Neural progenitor cell (in vitro differentiated cells): ENCODE measurements around the gene CHCHD1. TPM values are rescaled to one million over a fixed set of nuclear protein-coding genes. Genes with fewer than 3 reads are reported as not detected.
A peak's percentile ranks its signal among the peaks of the same experiment; 100 is the strongest.

Experiments
- DNase-seq: peaks from one replicate; pipeline ENCODE4 v3.0.0-alpha.2; 2016; ENCODE audit warnings: low spot score
- H2AFZ ChIP-seq: fragments of 200-600 bp; sonication (generic); replicated peaks from 2 replicates; pipeline ENCODE4 v1.6.1; 2016; ENCODE audit warnings: antibody characterized with exemption
- H3F3A ChIP-seq: fragments of 200-600 bp; sonication (generic); 2 replicates; pipeline ENCODE4 v1.6.1; 2016; ENCODE audit warnings: antibody characterized with exemption, low read depth
- H3K27ac ChIP-seq: fragments of 200-600 bp; sonication (generic); 2 replicates; pipeline ENCODE4 v1.5.1; 2016; ENCODE audit warnings: mild to moderate bottlenecking
- H3K27me3 ChIP-seq: fragments of 200-600 bp; sonication (generic); 2 replicates; pipeline ENCODE4 v1.6.1; 2016; ENCODE audit warnings: mild to moderate bottlenecking, moderate library complexity
- H3K36me3 ChIP-seq: fragments of 200-600 bp; sonication (generic); 2 replicates; pipeline ENCODE4 v1.5.1; 2016
- H3K4me1 ChIP-seq: fragments of 200-600 bp; sonication (generic); 2 replicates; pipeline ENCODE4 v1.6.1; 2016; ENCODE audit warnings: mixed run types
- H3K4me2 ChIP-seq: fragments of 200-600 bp; sonication (generic); 2 replicates; pipeline ENCODE4 v1.6.1; 2016
- H3K4me3 ChIP-seq: fragments of 200-600 bp; sonication (generic); 2 replicates; pipeline ENCODE4 v1.5.1; 2016
- H3K79me2 ChIP-seq: fragments of 200-600 bp; sonication (generic); 2 replicates; pipeline ENCODE4 v1.6.1; 2016; ENCODE audit warnings: low read depth
- H3K9ac ChIP-seq: fragments of 200-600 bp; sonication (generic); 2 replicates; pipeline ENCODE4 v1.6.1; 2016
- H3K9me3 ChIP-seq: fragments of 200-600 bp; sonication (generic); 2 replicates; pipeline ENCODE4 v1.5.1; 2016; ENCODE audit warnings: low read depth
- H4K20me1 ChIP-seq: fragments of 200-600 bp; sonication (generic); 2 replicates; pipeline ENCODE4 v1.6.1; 2016; ENCODE audit warnings: low read depth
- H3K27ac Mint-ChIP-seq: 3 replicates; pipeline ENCODE4 v1.8.0; 2021; ENCODE audit warnings: mixed read lengths
- H3K27me3 Mint-ChIP-seq: 2 replicates; pipeline ENCODE4 v1.8.0; 2022; ENCODE audit warnings: low read depth, mild to moderate bottlenecking, inconsistent platforms, moderate library complexity, mixed read lengths; ENCODE audit not compliant: insufficient read depth
- H3K36me3 Mint-ChIP-seq: 3 replicates; pipeline ENCODE4 v1.8.0; 2021; ENCODE audit warnings: mixed read lengths
- H3K4me1 Mint-ChIP-seq: 3 replicates; pipeline ENCODE4 v1.8.0; 2021; ENCODE audit warnings: mixed read lengths
- H3K4me3 Mint-ChIP-seq: 3 replicates; pipeline ENCODE4 v1.8.0; 2021; ENCODE audit warnings: mild to moderate bottlenecking, moderate library complexity, mixed read lengths
- H3K9me3 Mint-ChIP-seq: 3 replicates; pipeline ENCODE4 v1.8.0; 2020; ENCODE audit warnings: mixed read lengths
- CTCF ChIP-seq: fragments of 200-600 bp; sonication (generic); IDR thresholded peaks from 2 replicates; pipeline ENCODE4 v1.5.1; 2017; ENCODE audit warnings: antibody characterized with exemption, mild to moderate bottlenecking
- EZH2 ChIP-seq: fragments of 200-600 bp; sonication (generic); IDR thresholded peaks from 2 replicates; pipeline ENCODE4 v1.6.1; 2017; ENCODE audit warnings: antibody characterized with exemption, mild to moderate bottlenecking, moderate library complexity
- EZH2phosphoT487 ChIP-seq: fragments of 200-600 bp; sonication (generic); IDR thresholded peaks from 2 replicates; pipeline ENCODE4 v1.6.1; 2017; ENCODE audit warnings: antibody characterized with exemption
- total RNA-seq: library from RNA; depleted of rRNA; stranded (reverse); fragments of >200 nt; gene quantifications from 2 replicates; pipeline ENCODE4 v1.2.3, GENCODE V29; 2015; ENCODE audit warnings: low replicate concordance

The CHCHD1 gene
- total RNA-seq, 1 donor from 2014 or later, result 66.7 TPM

GRCh38 chr10:73743327-73743904 lies 38.4 kb upstream of the CHCHD1 start:
- Histone ChIP-seq H3K79me2 (peaks cover 42% of the 10 kb centered on the region), H3K4me1 (peaks cover 6% of the 10 kb centered on the region), H3K27me3 (no peaks in the 10 kb centered on the region), H3F3A (peaks cover 30% of the 10 kb centered on the region), H3K4me2 (peak overlapping the region; percentile 90), H2AFZ (peak overlapping the region; percentile 96), H3K9ac (peak overlapping the region; percentile 80), H4K20me1 (no peaks in the 10 kb centered on the region), H3K36me3 (no peaks in the 10 kb centered on the region), H3K9me3 (no peaks in the 10 kb centered on the region), H3K27ac (peak overlapping the region; percentile 89), H3K4me3 (peak overlapping the region; percentile 70)
- Mint-ChIP-seq H3K9me3 (no peaks in the 10 kb centered on the region), H3K36me3 (no peaks in the 10 kb centered on the region), H3K27ac (peak overlapping the region; percentile 99), H3K4me1 (peaks cover 19% of the 10 kb centered on the region), H3K4me3 (peak overlapping the region; percentile 99), H3K27me3 (no peaks in the 10 kb centered on the region)
- no peak for DNase-seq
- TF ChIP-seq EZH2phosphoT487 (no peak), CTCF (no peak), EZH2 (no peak)

GRCh38 chr10:73743905-73744663 lies 37.8 kb upstream of the CHCHD1 start, which contains the start of gene SEC24C:
Gene SEC24C, plus strand, starts transcription at chr10:73744372. Its CDS starts 2,461 bp downstream, at chr10:73746833.
- Histone ChIP-seq H3K9me3 (no peaks in the 10 kb centered on the region), H2AFZ (peak within 1 kb of the TSS; percentile 96), H3K4me2 (peak within 1 kb of the TSS; percentile 90), H3F3A (peaks cover 30% of the 10 kb centered on the region), H3K4me1 (peaks cover 6% of the 10 kb centered on the region), H3K36me3 (no peaks in the 10 kb centered on the region), H4K20me1 (no peaks in the 10 kb centered on the region), H3K27ac (peak within 1 kb of the TSS; percentile 89), H3K9ac (peak within 1 kb of the TSS; percentile 80), H3K4me3 (peak within 1 kb of the TSS; percentile 70), H3K79me2 (peaks cover 46% of the 10 kb centered on the region), H3K27me3 (no peaks in the 10 kb centered on the region)
- no peak for TF ChIP-seq EZH2phosphoT487
- TF ChIP-seq EZH2, result no peak
- TF ChIP-seq CTCF, result no peak
- Mint-ChIP-seq H3K4me3 (peak within 1 kb of the TSS; percentile 99), H3K4me1 (peaks cover 21% of the 10 kb centered on the region), H3K27ac (peak within 1 kb of the TSS; percentile 99), H3K9me3 (no peaks in the 10 kb centered on the region), H3K27me3 (no peaks in the 10 kb centered on the region), H3K36me3 (peaks cover 2% of the 10 kb centered on the region)
- peak; percentile 95 for DNase-seq

GRCh38 chr10:73744664-73744975 lies 37.2 kb upstream of the CHCHD1 start:
- H3K27ac Mint-ChIP-seq, result peak overlapping the region; percentile 99
- Histone ChIP-seq H3K4me2 (peak overlapping the region; percentile 90), H3K4me1 (peaks cover 6% of the 10 kb centered on the region), H4K20me1 (no peaks in the 10 kb centered on the region), H2AFZ (peak overlapping the region; percentile 96), H3K9me3 (no peaks in the 10 kb centered on the region), H3K79me2 (peaks cover 46% of the 10 kb centered on the region), H3K27me3 (no peaks in the 10 kb centered on the region), H3K4me3 (peak overlapping the region; percentile 70), H3K27ac (peak overlapping the region; percentile 89), H3K9ac (peak overlapping the region; percentile 80), H3F3A (peaks cover 30% of the 10 kb centered on the region), H3K36me3 (no peaks in the 10 kb centered on the region)
- H3K9me3 Mint-ChIP-seq, result no peaks in the 10 kb centered on the region
- TF ChIP-seq EZH2phosphoT487 (no peak), EZH2 (no peak), CTCF (no peak)
- H3K4me3 Mint-ChIP-seq, result peak overlapping the region; percentile 99
- H3K27me3 Mint-ChIP-seq, result no peaks in the 10 kb centered on the region
- H3K4me1 Mint-ChIP-seq, result peaks cover 21% of the 10 kb centered on the region
- peaks cover 5% of the 10 kb centered on the region for H3K36me3 Mint-ChIP-seq
- DNase-seq, result peak; percentile 85
